EH (cell line): Measurements from ENCODE around the gene TCP11L2.

Experiments
- DNase-seq: peaks from one replicate; pipeline ENCODE4 v3.0.0-alpha.2; 2015; ENCODE audit warnings: low read depth

The TCP11L2 gene

DNA sequence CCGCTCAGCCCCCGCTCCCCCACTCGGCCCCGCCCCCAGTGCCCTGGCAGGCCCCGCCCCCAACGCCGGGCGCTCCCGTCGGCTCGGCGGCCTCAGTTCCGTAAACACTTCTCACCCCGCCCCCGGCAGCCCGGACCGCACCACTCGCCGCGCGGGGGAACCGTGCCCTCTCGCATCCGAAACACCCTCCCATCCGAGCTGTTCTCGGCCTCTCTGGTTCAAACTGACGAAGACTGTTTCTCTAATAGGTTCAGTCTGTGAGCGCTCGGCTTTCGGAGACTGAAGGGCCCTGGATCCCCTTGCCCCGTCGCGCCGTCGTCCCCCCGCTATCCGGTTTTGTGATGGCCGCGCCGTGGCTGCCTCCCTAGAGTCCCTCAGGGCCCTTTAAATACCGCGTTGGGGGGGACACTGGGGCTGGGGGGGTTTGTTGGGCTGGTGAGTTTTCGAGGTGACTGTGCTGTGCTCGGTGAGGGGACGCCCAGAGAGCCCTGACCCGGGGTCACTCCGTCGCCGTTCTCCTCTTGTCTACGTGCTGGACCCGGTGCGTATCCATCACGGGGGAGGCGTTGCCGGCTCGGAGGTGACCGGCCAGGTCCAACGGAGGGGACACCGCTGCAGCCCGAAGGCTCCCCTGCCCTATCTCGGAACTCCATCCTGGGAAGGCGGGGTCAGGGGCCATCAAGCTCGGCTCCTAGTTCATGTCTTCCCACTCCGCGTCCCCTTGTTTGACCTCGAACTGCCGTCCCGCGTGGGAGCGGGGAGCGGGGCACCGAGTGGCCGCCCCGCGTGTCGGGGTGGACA is at the start of gene TCP11L2:
Gene TCP11L2, plus strand, starts transcription at position 333 of the 801 bp plus-strand sequence. CDS start 8,343 bp downstream, outside the sequence.
- DNase-seq, result peak; percentile 76

DNA sequence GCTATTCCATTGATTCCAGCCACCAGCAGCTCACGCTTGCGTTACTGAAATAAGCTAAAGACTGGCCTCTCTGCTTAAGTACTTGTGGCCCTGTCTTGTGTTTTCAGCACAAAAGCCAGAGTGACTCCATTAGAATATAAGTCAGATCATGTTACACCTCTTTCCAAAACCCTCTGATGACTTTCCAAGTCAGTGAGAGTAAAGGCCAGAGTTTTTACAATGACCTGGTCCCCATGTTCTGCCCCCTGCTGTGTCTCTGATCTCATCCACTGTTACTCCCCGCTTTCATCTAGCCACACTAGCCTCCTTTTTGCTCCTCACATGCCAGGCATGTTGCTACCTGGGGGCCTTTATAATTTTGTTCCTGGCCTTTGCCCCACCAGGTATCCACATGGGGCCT is 47.8 kb upstream of the TCP11L2 start:
- no peak for DNase-seq

- no peak for DNase-seq
Observed at GRCh38 chr12:106255493-106255892, 47.0 kb upstream of the TCP11L2 start.

DNA sequence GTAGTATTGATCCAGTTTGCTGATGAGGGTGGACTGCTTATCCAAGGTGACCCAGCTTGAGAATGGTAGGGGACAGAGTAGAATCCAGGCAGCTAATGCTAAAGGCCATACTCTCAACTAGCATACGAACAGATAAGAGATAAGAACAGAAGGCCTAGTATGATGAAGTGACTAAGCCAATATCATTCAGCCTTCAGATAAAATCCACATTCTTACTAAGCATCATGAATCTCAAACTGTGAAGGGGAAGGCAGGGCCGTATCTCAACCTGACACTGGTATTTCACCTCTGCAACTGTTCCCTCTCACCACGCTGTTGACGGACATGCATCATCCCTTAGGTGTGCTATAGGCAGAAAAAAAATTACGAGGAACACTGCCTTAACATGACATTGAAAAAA is 46.6 kb upstream of the TCP11L2 start:
- no peak for DNase-seq

- no peak for DNase-seq
Observed at GRCh38 chr12:106256524-106256923, 46.0 kb upstream of the TCP11L2 start.

- DNase-seq, result no peak
Observed at GRCh38 chr12:106258226-106258625, 44.3 kb upstream of the TCP11L2 start.

GRCh38 chr12:106258935-106259334 is 43.6 kb upstream of the TCP11L2 start:
- DNase-seq, result no peak

- no peak for DNase-seq
Observed at GRCh38 chr12:106265116-106265515, 37.4 kb upstream of the TCP11L2 start.

DNA sequence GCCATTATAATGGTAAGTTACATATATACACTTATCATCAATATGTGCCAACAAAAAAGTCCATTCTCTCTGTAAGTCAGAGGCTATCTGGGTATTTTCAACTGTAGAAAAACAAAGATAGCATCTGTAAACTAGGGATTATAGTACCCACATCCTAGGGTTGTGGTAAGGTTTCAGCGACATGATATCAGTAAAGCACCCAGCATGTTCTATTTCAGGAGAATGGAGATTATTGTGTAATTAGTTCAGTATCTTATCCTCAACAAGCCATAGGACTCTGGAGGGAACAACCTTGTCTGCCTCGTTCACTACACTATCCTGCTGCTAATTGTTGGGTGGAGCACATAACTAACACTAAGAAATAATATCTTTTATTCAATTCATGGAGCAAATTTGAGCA is 35.0 kb upstream of the TCP11L2 start:
- no peak for DNase-seq

DNA sequence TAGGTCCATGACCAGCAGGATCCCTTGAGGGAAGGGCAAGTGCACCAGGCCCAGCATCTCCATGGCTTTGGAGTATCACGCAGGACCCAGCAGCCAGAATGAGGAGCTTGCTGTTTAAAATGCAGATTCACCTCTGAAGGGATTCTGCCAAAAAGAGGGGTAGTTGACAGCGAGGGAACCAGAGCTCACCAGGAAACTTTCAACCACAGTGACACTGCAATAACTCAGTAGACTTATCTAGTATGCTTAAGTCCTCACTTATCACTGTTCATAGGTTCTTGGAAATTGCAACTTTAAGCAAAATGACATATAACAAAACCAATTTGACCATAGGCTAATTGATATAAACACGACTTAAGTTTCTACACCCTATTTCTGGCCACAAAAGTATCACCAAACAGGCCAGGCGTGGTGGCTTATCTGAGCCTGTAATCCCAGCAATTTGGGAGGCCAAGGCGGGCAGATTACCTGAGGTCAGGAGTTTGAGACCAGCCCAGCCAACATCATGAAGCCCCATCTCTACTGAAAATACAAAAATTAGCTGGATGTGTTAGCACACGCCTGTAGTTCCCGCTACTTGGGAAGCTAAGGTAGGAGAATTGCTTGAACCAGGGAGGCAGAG is 33.3 kb upstream of the TCP11L2 start:
- DNase-seq, result no peak

- no peak for DNase-seq
Observed at GRCh38 chr12:106271575-106272505, 30.7 kb upstream of the TCP11L2 start.

DNA sequence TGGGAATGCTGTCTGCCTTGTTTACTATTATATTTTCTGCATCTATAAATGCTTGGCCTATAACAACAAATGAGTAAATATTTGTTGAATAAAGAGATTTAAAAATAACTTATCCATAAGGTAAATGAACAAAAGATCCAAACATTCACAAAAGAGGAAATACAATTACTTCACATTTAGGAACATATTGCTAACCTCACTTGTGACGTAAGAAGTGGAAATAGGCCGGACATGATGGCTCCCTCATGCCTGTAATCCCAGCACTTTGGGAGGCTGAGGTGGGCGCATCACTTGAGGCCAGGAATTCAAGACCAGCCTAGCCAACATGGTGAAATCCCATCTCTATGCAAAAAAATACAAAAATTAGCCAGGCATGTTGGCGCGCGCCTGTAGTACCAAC is 29.0 kb upstream of the TCP11L2 start:
- DNase-seq, result no peak

- no peak for DNase-seq
Observed at GRCh38 chr12:106274012-106274411, 28.5 kb upstream of the TCP11L2 start.

- peak; percentile 12 for DNase-seq
Observed at GRCh38 chr12:106274575-106275121, 27.9 kb upstream of the TCP11L2 start.

- DNase-seq, result no peak
Observed at GRCh38 chr12:106275458-106275857, 27.1 kb upstream of the TCP11L2 start.

GRCh38 chr12:106276032-106276740 is 26.3 kb upstream of the TCP11L2 start:
- no peak for DNase-seq

- no peak for DNase-seq
Observed at GRCh38 chr12:106280106-106280505, 22.4 kb upstream of the TCP11L2 start.

GRCh38 chr12:106281056-106281782 is 21.3 kb upstream of the TCP11L2 start:
- no peak for DNase-seq

DNA sequence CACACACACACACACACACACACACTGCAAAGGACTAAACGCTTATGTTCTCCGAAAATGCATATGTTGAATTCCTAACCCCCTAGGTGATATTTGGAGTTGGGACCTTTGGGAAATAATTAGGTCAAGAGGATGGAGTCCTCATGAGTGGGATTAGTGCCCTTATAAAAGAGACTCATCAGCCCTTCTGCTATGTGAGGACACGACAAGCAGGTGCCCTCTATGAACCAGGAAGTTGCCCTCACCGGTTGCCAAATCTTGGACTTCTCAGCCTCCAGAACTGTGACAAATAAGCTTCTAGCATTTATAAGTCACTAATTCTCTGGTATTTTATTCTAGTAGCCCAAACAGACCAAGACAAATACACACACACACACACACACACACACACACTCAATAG is 20.7 kb upstream of the TCP11L2 start:
- DNase-seq, result no peak

DNA sequence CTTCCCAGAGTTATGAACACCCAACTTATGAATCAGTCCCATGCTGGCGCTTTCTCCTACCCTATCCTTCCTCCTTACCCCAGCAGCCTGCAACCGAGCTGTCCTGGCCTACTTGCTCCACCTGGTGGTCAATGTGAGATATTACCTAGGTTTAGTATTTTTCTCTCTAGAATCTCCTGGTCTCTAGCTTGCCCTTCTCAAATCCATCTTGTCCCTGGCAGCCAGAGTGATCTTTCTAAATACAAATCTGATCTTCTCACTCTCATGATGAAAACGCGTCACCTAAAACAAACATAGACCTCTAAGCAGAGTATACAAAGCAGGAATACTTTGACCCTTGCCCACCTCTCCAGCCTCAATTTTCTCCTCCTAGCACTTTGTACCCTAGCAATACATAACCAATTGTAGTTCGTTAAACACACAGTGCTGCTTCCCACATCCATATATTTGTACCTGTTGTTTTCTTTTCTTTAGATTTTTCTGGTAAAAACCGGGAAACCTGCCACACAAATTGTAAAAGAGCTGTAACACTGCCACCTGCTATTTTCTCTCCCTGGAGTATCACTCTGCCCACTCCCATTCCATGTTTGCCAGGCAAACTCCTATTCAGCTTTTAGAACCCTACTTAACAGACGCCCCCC is 20.0 kb upstream of the TCP11L2 start:
- DNase-seq, result peak; percentile 74
